Mesenchymal stem cell (in vitro differentiated cells and primary cell): ENCODE results near the gene INPPL1.

ENCODE experiments used
- DNase-seq: peaks from one replicate; pipeline ENCODE4 v3.0.0-alpha.2; 2013
- H2AFZ ChIP-seq: one replicate; pipeline ENCODE4 v1.6.1; 2013; ENCODE audit warnings: low read depth, mild to moderate bottlenecking, control low read depth, inconsistent platforms, low read length, moderate library complexity
- H2AK5ac ChIP-seq: 2 replicates; pipeline ENCODE4 v1.6.1; 2013; ENCODE audit warnings: low read length, moderate library complexity, mild to moderate bottlenecking, inconsistent platforms; ENCODE audit not compliant: severe bottlenecking
- H2BK120ac ChIP-seq: one replicate; pipeline ENCODE4 v1.6.1; 2013; ENCODE audit warnings: low read depth, mild to moderate bottlenecking, inconsistent platforms, low read length, moderate library complexity
- H2BK12ac ChIP-seq, 2 experiments: one replicate each; pipeline ENCODE4 v1.6.1; 2013; ENCODE audit warnings: inconsistent platforms in 2 of 2, low read length in 2 of 2, mild to moderate bottlenecking in 2 of 2, moderate library complexity in 2 of 2, control low read depth in 1 of 2
- H2BK15ac ChIP-seq: one replicate; pipeline ENCODE4 v1.6.1; 2013; ENCODE audit warnings: mild to moderate bottlenecking, low read depth, inconsistent platforms; ENCODE audit not compliant: poor library complexity, severe bottlenecking
- H2BK5ac ChIP-seq: 2 replicates; pipeline ENCODE4 v1.6.1; 2013; ENCODE audit warnings: low read depth, mild to moderate bottlenecking, low read length, control low read depth, inconsistent platforms; ENCODE audit not compliant: poor library complexity, severe bottlenecking
- H3K14ac ChIP-seq, 2 experiments: one replicate each; pipeline ENCODE4 v1.6.1; 2013; ENCODE audit warnings: inconsistent platforms in 2 of 2, low read length in 2 of 2, control low read depth in 1 of 2, mild to moderate bottlenecking in 1 of 2, moderate library complexity in 1 of 2
- H3K18ac ChIP-seq, 2 experiments: one replicate each; pipeline ENCODE4 v1.6.1; 2013; ENCODE audit warnings: inconsistent platforms in 2 of 2, low read length in 2 of 2, control low read depth in 1 of 2, low read depth in 1 of 2, mild to moderate bottlenecking in 1 of 2
- H3K23ac ChIP-seq, 2 experiments: one replicate each; pipeline ENCODE4 v1.6.1; 2013; ENCODE audit warnings: inconsistent platforms in 2 of 2, low read length in 2 of 2, mild to moderate bottlenecking in 2 of 2, moderate library complexity in 2 of 2, control low read depth in 1 of 2
- H3K27ac ChIP-seq: 2 replicates; pipeline ENCODE4 v1.5.1; 2013; ENCODE audit warnings: mild to moderate bottlenecking, moderate library complexity, low read length, control low read depth, inconsistent platforms; ENCODE audit not compliant: poor library complexity, severe bottlenecking
- H3K27me3 ChIP-seq, 2 experiments: 2 replicates each; pipeline versions ENCODE4 v1.6.1 to v1.7.0; 2013; ENCODE audit warnings: low read length in 2 of 2, mild to moderate bottlenecking in 2 of 2, moderate library complexity in 2 of 2, control low read depth in 1 of 2, inconsistent platforms in 1 of 2; ENCODE audit not compliant: control insufficient read depth in 1 of 2, insufficient read depth in 1 of 2
- H3K36me3 ChIP-seq, 2 experiments: 2 replicates each; pipeline versions ENCODE4 v1.6.1 to v1.7.0; 2013; ENCODE audit warnings: low read length in 2 of 2, control low read depth in 1 of 2, inconsistent platforms in 1 of 2, low read depth in 1 of 2, mild to moderate bottlenecking in 1 of 2; ENCODE audit not compliant: insufficient read depth in 2 of 2, control insufficient read depth in 1 of 2
- H3K4ac ChIP-seq, 2 experiments: one replicate each; pipeline ENCODE4 v1.6.1; 2013; ENCODE audit warnings: inconsistent platforms in 2 of 2, low read length in 2 of 2, mild to moderate bottlenecking in 2 of 2, moderate library complexity in 2 of 2, control low read depth in 1 of 2, low read depth in 1 of 2
- H3K4me1 ChIP-seq: 2 replicates; pipeline ENCODE4 v1.6.1; 2013; ENCODE audit warnings: low read depth, low read length, control low read depth; ENCODE audit not compliant: control insufficient read depth, insufficient read depth
- H3K4me2 ChIP-seq: 2 replicates; pipeline ENCODE4 v1.6.1; 2013; ENCODE audit warnings: low read length, mild to moderate bottlenecking, inconsistent platforms; ENCODE audit not compliant: poor library complexity, severe bottlenecking
- H3K4me3 ChIP-seq, 2 experiments: 2 replicates each; pipeline versions ENCODE4 v1.5.1 to v1.7.0; 2013; ENCODE audit warnings: low read length in 2 of 2, mild to moderate bottlenecking in 2 of 2, control low read depth in 1 of 2, low read depth in 1 of 2; ENCODE audit not compliant: insufficient read depth in 1 of 2
- H3K79me1 ChIP-seq: replicated peaks from 2 replicates; pipeline ENCODE4 v1.6.1; 2013; ENCODE audit warnings: mild to moderate bottlenecking, control low read depth, low read length, inconsistent platforms; ENCODE audit not compliant: poor library complexity, severe bottlenecking
- H3K9ac ChIP-seq: 2 replicates; pipeline ENCODE4 v1.7.0; 2013; ENCODE audit warnings: mild to moderate bottlenecking, low read length, moderate library complexity
- H3K9me3 ChIP-seq: 2 replicates; pipeline ENCODE4 v1.7.0; 2013; ENCODE audit warnings: mild to moderate bottlenecking, low read length; ENCODE audit not compliant: control insufficient read depth
- H4K8ac ChIP-seq: one replicate; pipeline ENCODE4 v1.6.1; 2013; ENCODE audit warnings: inconsistent platforms, mild to moderate bottlenecking, low read length, moderate library complexity
- H4K91ac ChIP-seq: one replicate; pipeline ENCODE4 v1.6.1; 2013; ENCODE audit warnings: mild to moderate bottlenecking, low read length, inconsistent platforms
- WGBS: methylation state at CpG from one replicate; pipeline ENCODE4 v1.1.7; 2013; ENCODE audit warnings: mixed read lengths; 5-methylcytosine and 5-hydroxymethylcytosine counted together

The INPPL1 gene

GRCh38 chr11:72222106-72222891 is 2.3 kb upstream of the INPPL1 start:
- 57% methylated on average over 6 of the region's 6 CpGs for WGBS

GRCh38 chr11:72222907-72223614 is 1.5 kb upstream of the INPPL1 start:
- H3K27ac ChIP-seq: peak overlapping the region; percentile 83
- H3K4me3 ChIP-seq: peak overlapping the region; percentile 80 to 82
- peak overlapping the region in 1 of 2 experiments; percentile 57 for H2BK12ac ChIP-seq
- H3K4me1 ChIP-seq: peaks cover 26% of the 10 kb centered on the region
- peak overlapping the region; percentile 89 for H2BK15ac ChIP-seq
- H3K36me3 ChIP-seq: peaks cover 13 to 18% of the 10 kb centered on the region in 2 experiments
- H3K23ac ChIP-seq: no peak overlapping the region
- DNase-seq: peak; percentile 93
- peak overlapping the region; percentile 62 for H2BK120ac ChIP-seq
- peak overlapping the region; percentile 79 for H3K9ac ChIP-seq
- H3K14ac ChIP-seq: no peak overlapping the region
- peak overlapping the region; percentile 20 for H4K8ac ChIP-seq
- peak overlapping the region in 1 of 2 experiments; percentile 80 for H3K4ac ChIP-seq
- no peaks in the 10 kb centered on the region for H3K9me3 ChIP-seq
- H3K27me3 ChIP-seq: peaks cover 7 to 10% of the 10 kb centered on the region in 2 experiments
- peak overlapping the region; percentile 73 for H3K4me2 ChIP-seq
- peak overlapping the region; percentile 60 for H2AFZ ChIP-seq
- peaks cover under 1% of the 10 kb centered on the region for H3K79me1 ChIP-seq
- H4K91ac ChIP-seq: no peak overlapping the region
- WGBS: under 1% methylated on average over 42 of the region's 47 CpGs
- H2AK5ac ChIP-seq: peak overlapping the region; percentile 56
- H3K18ac ChIP-seq: peak overlapping the region; percentile 79
- H2BK5ac ChIP-seq: peak overlapping the region; percentile 89

More at GRCh38 chr11:72222106-72222891, 2.3 kb upstream of the INPPL1 start:
- no peak overlapping the region for H3K14ac ChIP-seq
- H3K23ac ChIP-seq: no peak overlapping the region
- H3K27ac ChIP-seq: peak overlapping the region; percentile 83
- peak overlapping the region; percentile 79 for H3K9ac ChIP-seq
- no peaks in the 10 kb centered on the region for H3K79me1 ChIP-seq
- H4K91ac ChIP-seq: no peak overlapping the region
- H3K18ac ChIP-seq: peak overlapping the region in 1 of 2 experiments; percentile 54
- H2AK5ac ChIP-seq: peak overlapping the region; percentile 56
- peak overlapping the region; percentile 20 for H4K8ac ChIP-seq
- no peaks in the 10 kb centered on the region for H3K9me3 ChIP-seq
- H2BK15ac ChIP-seq: no peak overlapping the region
- H3K4me3 ChIP-seq: peak overlapping the region in 1 of 2 experiments; percentile 80
- H3K4ac ChIP-seq: peak overlapping the region in 1 of 2 experiments; percentile 80
- H3K4me2 ChIP-seq: peak overlapping the region; percentile 73
- H2BK12ac ChIP-seq: peak overlapping the region in 1 of 2 experiments; percentile 57
- H2BK5ac ChIP-seq: no peak overlapping the region
- no peak for DNase-seq
- H3K36me3 ChIP-seq: peaks cover 6 to 10% of the 10 kb centered on the region in 2 experiments
- peaks cover 14 to 18% of the 10 kb centered on the region in 2 experiments for H3K27me3 ChIP-seq
- no peak overlapping the region for H2BK120ac ChIP-seq
- H3K4me1 ChIP-seq: peaks cover 19% of the 10 kb centered on the region
- H2AFZ ChIP-seq: peak overlapping the region; percentile 60

GRCh38 chr11:72223615-72224563 is 678 bp upstream of the INPPL1 start:
- Histone ChIP-seq H3K4ac (peak overlapping the region; percentile 57 to 98), H3K27ac (peak overlapping the region; percentile 83), H3K14ac (peak overlapping the region in 1 of 2 experiments; percentile 3), H2AFZ (no peak overlapping the region), H3K4me2 (peak overlapping the region; percentile 62), H3K23ac (no peak overlapping the region), H3K79me1 (peaks cover 9% of the 10 kb centered on the region), H3K27me3 (peaks cover 0 to 2% of the 10 kb centered on the region in 2 experiments), H2BK120ac (peak overlapping the region; percentile 96), H3K36me3 (peaks cover 22 to 25% of the 10 kb centered on the region in 2 experiments), H3K4me1 (peaks cover 34% of the 10 kb centered on the region), H2AK5ac (peak overlapping the region; percentile 1), H2BK12ac (peak overlapping the region; percentile 18 to 25), H2BK15ac (peak overlapping the region; percentile 89), H3K9me3 (no peaks in the 10 kb centered on the region), H3K18ac (peak overlapping the region; percentile 43 to 91), H2BK5ac (peak overlapping the region; percentile 89), H4K8ac (peak overlapping the region; percentile 74), H4K91ac (peak overlapping the region; percentile 88), H3K9ac (peak overlapping the region; percentile 94), H3K4me3 (peak overlapping the region; percentile 82 to 98)
- WGBS: 1% methylated on average over 68 of the region's 84 CpGs
- peak; percentile 78 for DNase-seq
